Stimulated activated CD8-positive, alpha-beta memory T cell treated with anti-CD3 and anti-CD28 coated beads, Interleukin-12 subunit alpha, Interleukin-12 subunit beta, amount 100 ng/mL, for 4 hours (primary cell): ENCODE measurements around the gene DMRT3.
"Not testable (repeated sequence)": the region's sequence is repeated elsewhere in the genome, so short reads cannot be mapped to it uniquely, and the experiment has no call there.

Experiments used
- DNase-seq: peaks from one replicate; pipeline ENCODE4 v3.0.0-alpha.2; 2020; ENCODE audit warnings: low read depth

The DMRT3 gene

DNA sequence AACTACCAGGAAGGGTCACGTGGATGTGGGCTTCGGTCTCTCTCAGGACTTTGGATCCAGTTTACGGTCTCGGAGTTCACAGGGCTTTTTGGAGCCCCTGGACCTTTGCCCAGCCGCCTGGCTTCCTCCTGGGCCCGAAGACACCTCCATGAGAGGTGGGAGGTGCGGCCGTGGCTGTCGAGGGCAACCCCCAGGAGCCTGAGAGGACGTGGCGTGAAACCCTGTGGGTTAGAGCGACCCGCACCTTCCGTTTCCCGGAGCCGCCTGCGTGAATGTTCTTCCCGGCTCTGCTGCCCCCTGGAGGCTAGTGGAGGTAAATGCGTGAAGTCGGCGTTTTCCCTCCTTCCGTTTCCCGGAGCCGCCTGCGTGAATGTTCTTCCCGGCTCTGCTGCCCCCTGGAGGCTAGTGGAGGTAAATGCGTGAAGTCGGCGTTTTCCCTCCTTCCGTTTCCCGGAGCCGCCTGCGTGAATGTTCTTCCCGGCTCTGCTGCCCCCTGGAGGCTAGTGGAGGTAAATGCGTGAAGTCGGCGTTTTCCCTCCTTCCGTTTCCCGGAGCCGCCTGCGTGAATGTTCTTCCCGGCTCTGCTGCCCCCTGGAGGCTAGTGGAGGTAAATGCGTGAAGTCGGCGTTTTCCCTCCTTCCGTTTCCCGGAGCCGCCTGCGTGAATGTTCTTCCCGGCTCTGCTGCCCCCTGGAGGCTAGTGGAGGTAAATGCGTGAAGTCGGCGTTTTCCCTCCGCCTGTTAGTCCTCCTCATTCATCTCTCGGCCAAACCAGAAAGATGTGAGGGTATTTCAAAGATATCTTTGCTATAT is 22.1 kb downstream of the DMRT3 start:
- DNase-seq = not testable (repeated sequence)

- no peak for DNase-seq
These were observed 25.4 kb downstream of the DMRT3 start for GRCh38 chr9:1001838-1002237.

DNA sequence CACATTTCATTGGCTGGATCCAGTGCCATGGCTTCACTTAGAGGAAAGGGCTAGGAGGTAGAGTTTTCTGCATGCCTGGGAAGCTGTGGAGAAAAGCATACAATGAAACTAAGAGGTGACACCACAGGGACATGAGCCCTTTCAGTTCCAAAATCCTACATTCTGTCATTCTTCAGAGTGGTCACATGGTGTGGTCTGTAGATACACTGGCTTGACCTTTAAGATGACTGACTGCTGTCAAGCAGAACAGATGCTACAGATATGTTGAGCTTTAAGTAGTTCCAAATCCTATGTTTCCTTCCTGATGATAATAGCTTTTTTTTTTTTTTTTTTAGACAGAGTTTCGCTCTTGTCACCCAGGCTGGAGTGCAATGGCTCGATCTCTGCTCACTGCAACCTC is 26.2 kb downstream of the DMRT3 start:
- DNase-seq = no peak

DNA sequence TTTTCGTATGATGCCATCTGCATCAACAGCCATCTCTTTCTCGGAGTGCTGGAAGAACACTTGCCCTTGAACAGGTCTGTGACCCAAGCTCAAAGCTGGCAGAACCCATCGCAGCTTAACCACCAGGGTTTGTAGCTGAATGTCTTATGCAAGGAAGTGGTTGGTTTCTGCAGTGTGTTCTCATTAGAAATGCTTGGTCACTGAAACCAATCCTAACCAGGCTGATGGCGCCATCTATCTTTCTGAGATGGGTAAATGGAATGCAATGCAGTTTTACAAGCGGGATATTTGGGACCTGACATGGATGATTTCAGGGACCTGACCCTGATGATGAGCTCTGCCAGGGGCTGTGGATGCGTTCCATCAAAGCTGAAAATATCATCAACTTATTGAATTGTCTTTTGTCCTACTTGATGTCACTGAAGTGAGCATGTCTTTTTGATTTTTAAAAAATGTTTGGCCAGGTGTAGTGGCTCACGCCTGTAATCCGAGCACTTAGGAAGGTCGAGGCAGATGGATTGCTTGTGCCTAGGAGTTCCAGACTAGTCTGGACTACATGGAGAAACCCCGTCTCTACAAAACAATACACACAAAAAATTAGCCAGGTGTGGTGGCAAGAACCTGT is 28.7 kb downstream of the DMRT3 start:
- no peak for DNase-seq

- DNase-seq = no peak
These were observed 30.9 kb downstream of the DMRT3 start for GRCh38 chr9:1007312-1007711.

GRCh38 chr9:1008216-1008615 is 31.8 kb downstream of the DMRT3 start:
- DNase-seq = no peak

DNA sequence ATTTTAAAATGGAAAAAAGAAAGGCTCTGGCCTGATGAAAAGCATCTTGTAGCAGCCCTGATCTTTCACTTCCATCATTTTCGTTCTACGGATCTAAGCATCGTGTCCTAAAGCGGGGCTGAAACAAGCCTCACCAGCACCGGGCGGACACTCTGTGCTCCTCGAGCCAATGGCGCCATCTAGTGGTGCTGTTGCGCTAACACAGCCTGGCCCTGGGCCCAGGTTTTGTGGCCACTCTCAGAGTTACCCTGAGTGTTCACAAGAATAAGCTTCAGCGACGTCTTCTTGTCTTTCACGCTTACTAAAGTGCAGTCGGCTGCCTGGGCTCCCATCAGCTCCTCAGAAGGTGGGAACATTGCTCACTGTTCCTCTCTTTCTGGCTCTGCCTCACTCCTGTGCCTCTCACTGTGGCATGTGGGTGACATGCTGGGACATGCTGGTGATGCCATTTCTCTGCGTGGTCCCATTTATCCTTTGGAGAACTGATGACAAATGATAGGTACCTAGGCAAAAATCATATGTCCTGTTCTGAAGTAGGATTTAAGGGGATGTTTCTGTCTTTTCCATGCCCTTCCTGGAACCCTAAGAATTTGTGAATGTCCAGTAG is 32.7 kb downstream of the DMRT3 start:
- DNase-seq = peak; percentile 4

DNA sequence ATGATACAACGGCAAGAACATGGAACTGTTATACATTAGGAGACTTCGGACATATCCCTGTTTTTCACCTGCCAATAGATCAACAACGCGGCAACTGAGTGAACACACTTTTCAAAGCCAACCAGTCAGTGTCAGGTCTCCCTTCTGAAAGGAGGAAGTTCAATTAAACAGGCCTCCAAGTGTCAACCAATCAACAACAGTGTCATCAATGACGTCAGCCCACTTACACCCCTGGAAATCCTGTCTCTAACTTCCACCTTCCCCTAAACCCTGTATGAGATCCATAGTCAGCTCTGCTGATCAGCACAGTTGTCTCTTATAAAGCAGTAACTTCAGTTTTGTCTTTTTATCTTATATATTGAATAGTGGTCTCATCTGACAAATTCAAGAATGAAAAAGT is 36.6 kb downstream of the DMRT3 start:
- no peak for DNase-seq

DNA sequence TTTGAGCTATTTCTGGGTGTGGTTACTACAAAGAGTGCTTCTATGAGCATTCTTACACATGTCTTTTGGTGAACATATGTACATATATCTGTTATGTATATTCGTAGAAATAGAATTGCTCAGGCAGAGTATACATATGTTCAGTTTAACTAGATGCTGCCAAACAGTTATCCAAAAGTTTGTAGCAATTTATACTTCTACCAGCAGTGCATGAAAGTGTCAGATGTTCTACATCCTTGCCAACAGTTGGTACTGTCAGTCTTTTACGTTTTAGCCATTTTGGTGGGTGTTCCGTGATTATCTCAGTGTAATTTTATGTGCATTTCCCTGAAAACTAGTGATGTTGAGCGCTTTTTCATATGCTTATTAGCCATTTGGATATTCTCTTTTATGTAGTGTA is 37.8 kb downstream of the DMRT3 start:
- DNase-seq = no peak

GRCh38 chr9:1014640-1015039 is 38.2 kb downstream of the DMRT3 start:
- DNase-seq = no peak

DNA sequence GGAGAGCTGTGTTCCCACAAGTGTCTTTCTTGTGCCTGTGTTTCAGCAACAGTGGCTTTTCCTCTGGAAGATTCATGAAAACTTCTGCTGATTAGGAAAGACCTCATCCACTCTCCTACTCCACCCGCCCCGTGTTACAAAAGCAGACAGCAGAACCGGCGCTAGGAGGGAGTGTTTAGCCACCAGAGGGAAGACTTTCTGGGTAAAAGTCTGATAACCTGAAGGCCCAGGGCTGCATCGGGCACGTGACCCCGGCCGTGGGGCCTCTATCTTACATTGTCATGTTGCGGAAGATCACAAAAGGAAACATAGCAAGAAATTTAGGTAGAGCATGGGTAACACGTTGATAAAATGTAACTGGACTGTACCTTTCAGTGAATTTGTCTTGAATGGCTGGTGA is 41.7 kb downstream of the DMRT3 start:
- DNase-seq = no peak

GRCh38 chr9:1024112-1024511 is 47.7 kb downstream of the DMRT3 start:
- no peak for DNase-seq

DNA sequence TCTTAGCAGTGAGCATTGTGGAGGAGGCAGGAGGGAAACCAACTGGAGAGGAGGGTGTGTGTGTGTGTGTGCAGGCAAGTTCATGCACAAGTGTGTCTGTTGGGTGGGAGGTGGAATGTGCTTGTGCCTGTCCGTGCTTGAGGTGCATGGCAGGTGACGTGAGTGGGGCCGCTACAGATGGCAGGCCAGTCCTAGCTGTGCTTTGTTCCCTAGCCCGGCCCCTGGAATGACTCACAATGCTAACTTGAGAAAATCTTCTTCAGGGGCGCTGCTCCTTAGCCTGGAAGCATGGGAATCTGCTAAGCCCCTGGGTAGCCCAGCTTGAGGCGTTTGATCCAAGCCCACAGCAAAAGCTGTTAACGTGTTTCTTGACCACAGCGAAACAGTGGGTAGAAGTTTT is 48.7 kb downstream of the DMRT3 start:
- DNase-seq = no peak

DNA sequence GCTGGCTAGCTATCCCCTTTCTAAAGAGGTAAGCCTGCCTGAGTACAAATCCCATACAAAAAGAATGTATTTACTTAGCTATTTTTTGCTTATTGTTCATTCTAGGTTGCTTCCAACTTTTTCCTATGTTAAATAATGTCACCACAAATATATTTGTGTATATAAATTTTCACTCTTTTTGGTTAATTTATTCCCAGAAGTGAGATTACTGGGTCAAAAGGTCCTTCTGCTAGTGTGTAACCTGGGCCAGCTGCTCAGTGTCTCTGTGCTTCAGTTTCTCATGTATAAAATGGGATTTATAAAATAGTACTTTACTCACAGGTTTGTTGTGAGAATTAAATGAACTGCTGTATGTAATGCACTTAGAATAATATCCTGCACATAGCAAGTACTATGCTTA is 49.8 kb downstream of the DMRT3 start:
- no peak for DNase-seq

DNA sequence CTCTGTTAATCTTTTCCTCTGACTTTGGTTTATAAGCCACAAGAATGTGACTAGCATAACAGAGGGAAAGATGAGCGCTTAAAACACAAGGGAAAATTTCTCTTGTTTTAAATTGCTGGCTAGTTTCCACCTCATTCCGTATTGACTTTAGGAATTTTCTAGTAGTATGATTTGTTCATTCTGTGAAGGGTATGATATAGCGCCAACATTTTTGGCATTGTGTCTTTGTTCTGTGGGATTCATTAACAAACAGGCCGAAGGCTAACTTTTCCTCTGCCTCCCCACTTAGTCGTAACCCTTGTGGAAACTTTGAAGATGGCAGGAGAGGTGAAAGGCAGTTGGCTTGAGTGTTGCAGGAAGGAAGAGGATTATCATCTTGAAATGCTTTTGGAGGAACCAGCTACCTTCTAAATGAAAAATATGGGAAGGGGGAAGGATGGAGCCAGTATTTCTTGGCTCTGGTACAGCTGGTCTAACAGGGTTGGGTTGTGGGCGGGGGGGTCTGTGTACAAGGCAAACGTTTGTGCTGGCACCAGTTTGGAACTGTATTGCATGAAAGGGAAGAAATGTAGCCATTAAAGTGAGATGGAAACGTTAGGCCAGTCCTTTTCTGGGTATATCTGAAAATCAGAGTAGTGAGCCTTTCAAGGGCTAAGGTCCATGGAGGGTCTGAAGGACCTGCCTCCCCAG is 52.2 kb downstream of the DMRT3 start:
- no peak for DNase-seq

DNA sequence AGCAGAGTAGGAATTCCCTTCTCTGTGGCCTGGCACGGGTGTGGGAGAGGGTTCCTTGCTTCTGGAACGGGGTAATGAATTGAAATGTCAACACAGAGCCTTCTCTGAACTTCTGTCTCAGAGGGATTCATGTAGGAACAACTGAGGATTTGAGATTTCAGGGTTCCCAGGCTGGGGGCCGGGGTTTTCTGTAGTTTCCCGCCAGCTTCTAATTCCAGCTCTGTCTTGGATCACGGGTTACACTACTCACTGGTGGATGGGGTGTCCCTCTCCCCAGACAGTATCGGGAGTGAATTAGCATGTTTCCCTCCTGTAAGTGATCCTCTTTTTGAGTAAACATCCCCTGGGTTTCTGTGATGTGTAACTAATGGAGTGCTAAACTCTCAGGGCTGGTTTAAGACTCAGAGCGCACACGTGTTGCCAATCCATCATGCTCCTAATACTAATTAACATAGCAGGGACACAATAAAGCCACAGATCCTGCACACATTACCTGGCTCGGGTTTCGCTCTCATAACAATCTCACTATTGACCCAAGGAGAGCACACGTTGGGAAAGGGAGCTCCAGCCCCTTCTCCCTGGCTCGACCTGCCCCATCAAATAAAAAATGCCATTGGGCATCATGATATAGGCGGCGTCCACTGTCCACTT is 55.6 kb downstream of the DMRT3 start:
- no peak for DNase-seq

GRCh38 chr9:1034271-1034670 is 57.8 kb downstream of the DMRT3 start:
- no peak for DNase-seq

GRCh38 chr9:1039589-1039988 is 63.1 kb downstream of the DMRT3 start:
- DNase-seq = no peak
